DMS79 treated with DMSO at 0.1 percent for 48 hours (cell line): ENCODE results near the gene ANKRD52.
A peak's percentile ranks its signal among the peaks of the same experiment; 100 is the strongest.
"Not testable (repeated sequence)": the region's sequence is repeated elsewhere in the genome, so short reads cannot be mapped to it uniquely, and the experiment has no call there.

Experiments used
- DNase-seq: peaks from one replicate; lab custom pipeline; 2025; lab: John Stamatoyannopoulos, UW

ANKRD52 gene

GRCh38 chr12:56208006-56208405 lies 50.2 kb downstream of the ANKRD52 start:
- DNase-seq: no peak

- no peak for DNase-seq
These were observed 51.6 kb downstream of the ANKRD52 start for GRCh38 chr12:56206452-56207166.

- DNase-seq: no peak
These were observed 52.7 kb downstream of the ANKRD52 start for GRCh38 chr12:56205445-56205844.

GRCh38 chr12:56204275-56204674 lies 53.9 kb downstream of the ANKRD52 start:
- DNase-seq: no peak

GRCh38 chr12:56202838-56203237 lies 55.3 kb downstream of the ANKRD52 start:
- DNase-seq: no peak

- no peak for DNase-seq
These were observed 55.8 kb downstream of the ANKRD52 start for GRCh38 chr12:56202366-56202765.

GRCh38 chr12:56198836-56199235 lies 59.3 kb downstream of the ANKRD52 start:
- DNase-seq: no peak

- DNase-seq: no peak
These were observed 60.1 kb downstream of the ANKRD52 start for GRCh38 chr12:56197921-56198635.

- not testable (repeated sequence) for DNase-seq
These were observed 61.2 kb downstream of the ANKRD52 start for GRCh38 chr12:56196818-56197550.

GRCh38 chr12:56193025-56193578 lies 65.1 kb downstream of the ANKRD52 start:
- peak; percentile 52 for DNase-seq

- DNase-seq: no peak
These were observed 65.6 kb downstream of the ANKRD52 start for GRCh38 chr12:56192582-56192981.

- peak; percentile 2 for DNase-seq
These were observed 67.5 kb downstream of the ANKRD52 start for GRCh38 chr12:56190695-56191155.

- peak; percentile 61 for DNase-seq
These were observed 68.1 kb downstream of the ANKRD52 start for GRCh38 chr12:56189918-56190694.

GRCh38 chr12:56189099-56189917 lies 68.9 kb downstream of the ANKRD52 start, which contains the start of gene SMARCC2:
Gene SMARCC2 (minus strand): TSS chr12:56189483. CDS start chr12:56189461, 22 bp downstream.
- peak; percentile 55 for DNase-seq

GRCh38 chr12:56188778-56189098 lies 69.4 kb downstream of the ANKRD52 start:
- DNase-seq: peak; percentile 30

- DNase-seq: peak; percentile 30
These were observed 69.9 kb downstream of the ANKRD52 start for GRCh38 chr12:56188131-56188777.
